Measurements from ENCODE around the gene COX14. TPM values are rescaled to one million over a fixed set of nuclear protein-coding genes. Genes with fewer than 3 reads are reported as not detected.

The COX14 gene
- total and polyA plus RNA-seq, 2 experiments from 2014 or later = 53.4 to 122 TPM

- DNase-seq = no peak
- TF ChIP-seq EZH2phosphoT487 (IDR thresholded peaks at IDR 0.05; ENCODE audit: insufficient read depth, low read depth) (no peak), EZH2 (IDR thresholded peaks at IDR 0.05; ENCODE audit: insufficient read depth, poor library complexity, severe bottlenecking) (no peak)
- in situ Hi-C loops (cut with MboI) = loop anchor here (25.0 kb wide), 1 partner anchor 207 kb away; no protein-coding TSS in a partner anchor
- H3K9ac ChIP-seq = no peak overlapping the region
- no peaks in the 10 kb centered on the region for H3K36me3 ChIP-seq (ENCODE audit: low read depth)
- no peaks in the 10 kb centered on the region for H3K27me3 ChIP-seq (replicated peaks; ENCODE audit: insufficient read depth)
- H3K9me3 ChIP-seq (ENCODE audit: low read depth) = no peaks in the 10 kb centered on the region
- H3K4me1 ChIP-seq (ENCODE audit: insufficient read depth) = peaks cover 11% of the 10 kb centered on the region
- 89 to 95% methylated on average over 5 of the region's 5 CpGs for WGBS, 2 experiments (ENCODE audit: low coverage in 1 of 2, low lambda C conversion rate in 2 of 2, missing lambda C conversion rate in 2 of 2)
- H3K9me2 ChIP-seq (ENCODE audit: insufficient read depth) = no peaks in the 10 kb centered on the region
- H3F3A ChIP-seq (ENCODE audit: insufficient read depth) = peaks cover 10% of the 10 kb centered on the region; the same call in 1 of the 2 replicates
- no peak overlapping the region for H3K27ac ChIP-seq
- no peaks in the 10 kb centered on the region for H3K79me2 ChIP-seq (ENCODE audit: insufficient read depth)
- no peak overlapping the region for H3K4me2 ChIP-seq (ENCODE audit: unreplicated experiment)
- no peaks in the 10 kb centered on the region for H4K20me1 ChIP-seq (ENCODE audit: insufficient read depth)
- H2AFZ ChIP-seq = no peak overlapping the region
- no peak overlapping the region for H3K4me3 ChIP-seq
Observed at GRCh38 chr12:50069069-50069468, 43.0 kb upstream of the COX14 start.

- no peak for DNase-seq
- no peak overlapping the region for H3K4me3 ChIP-seq
- no peaks in the 10 kb centered on the region for H3K9me2 ChIP-seq (ENCODE audit: insufficient read depth)
- peaks cover 10% of the 10 kb centered on the region; the same call in 1 of the 2 replicates for H3F3A ChIP-seq (ENCODE audit: insufficient read depth)
- in situ Hi-C loops (cut with MboI) = loop anchor here (25.0 kb wide), 1 partner anchor 207 kb away; no protein-coding TSS in a partner anchor
- H3K9me3 ChIP-seq (ENCODE audit: low read depth) = no peaks in the 10 kb centered on the region
- TF ChIP-seq EZH2 (IDR thresholded peaks at IDR 0.05; ENCODE audit: insufficient read depth, poor library complexity, severe bottlenecking) = no peak
- no peak for TF ChIP-seq EZH2phosphoT487 (IDR thresholded peaks at IDR 0.05; ENCODE audit: insufficient read depth, low read depth)
- no peak overlapping the region for H3K4me2 ChIP-seq (ENCODE audit: unreplicated experiment)
- no peak overlapping the region for H3K27ac ChIP-seq
- 96 to 99% methylated on average over 3 of the region's 3 CpGs for WGBS, 2 experiments (ENCODE audit: low coverage in 1 of 2, low lambda C conversion rate in 2 of 2, missing lambda C conversion rate in 2 of 2)
- peaks cover 11% of the 10 kb centered on the region for H3K4me1 ChIP-seq (ENCODE audit: insufficient read depth)
- H3K9ac ChIP-seq = no peak overlapping the region
- no peak overlapping the region for H2AFZ ChIP-seq
- H3K27me3 ChIP-seq (replicated peaks; ENCODE audit: insufficient read depth) = no peaks in the 10 kb centered on the region
- H4K20me1 ChIP-seq (ENCODE audit: insufficient read depth) = no peaks in the 10 kb centered on the region
- H3K79me2 ChIP-seq (ENCODE audit: insufficient read depth) = no peaks in the 10 kb centered on the region
- H3K36me3 ChIP-seq (ENCODE audit: low read depth) = no peaks in the 10 kb centered on the region
Observed at GRCh38 chr12:50069539-50069938, 42.5 kb upstream of the COX14 start.

DNA sequence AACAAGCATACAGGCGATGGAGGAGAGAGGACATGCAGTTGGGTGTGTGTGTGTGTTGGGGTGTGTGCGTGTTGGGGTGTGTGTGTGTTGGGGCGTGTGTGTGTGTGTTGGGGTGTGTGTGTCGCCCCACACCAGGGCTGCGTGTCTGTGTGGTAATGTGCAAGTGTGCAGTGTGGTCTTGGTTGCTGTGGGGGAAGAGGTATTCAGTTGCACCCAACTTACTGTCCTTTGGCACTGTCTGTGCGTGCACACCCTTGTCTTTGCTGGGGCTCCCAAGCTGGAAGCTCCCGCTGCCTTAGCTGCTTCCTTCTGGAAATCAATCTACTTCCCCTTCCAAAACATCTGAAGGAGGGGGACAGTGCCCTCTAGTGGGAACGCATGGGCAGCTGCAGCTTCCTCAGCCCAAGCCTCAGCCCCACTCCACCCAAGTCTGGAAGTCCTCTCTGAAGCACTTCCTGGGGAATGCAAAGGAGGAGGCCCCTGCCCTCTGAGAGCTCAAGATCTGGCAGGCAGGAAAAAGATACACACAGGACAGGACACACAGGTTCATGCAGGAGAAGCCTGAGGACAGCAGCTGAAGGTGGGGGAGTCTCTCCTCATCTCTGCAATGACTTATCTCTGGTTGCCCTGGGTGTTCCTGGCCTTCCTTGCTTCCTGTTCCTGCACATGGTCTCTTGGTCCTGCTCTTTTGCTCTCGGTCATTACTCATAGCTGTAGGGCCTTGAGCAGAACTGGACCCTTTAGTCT, 41.5 kb upstream of the COX14 start:
- Histone ChIP-seq H3K27ac (no peak overlapping the region), H3F3A (ENCODE audit: insufficient read depth) (peaks cover 10% of the 10 kb centered on the region; the same call in 1 of the 2 replicates), H3K9me2 (ENCODE audit: insufficient read depth) (no peaks in the 10 kb centered on the region), H2AFZ (peak overlapping the region; percentile 80), H3K36me3 (ENCODE audit: low read depth) (no peaks in the 10 kb centered on the region), H4K20me1 (ENCODE audit: insufficient read depth) (no peaks in the 10 kb centered on the region), H3K79me2 (ENCODE audit: insufficient read depth) (no peaks in the 10 kb centered on the region), H3K9me3 (ENCODE audit: low read depth) (no peaks in the 10 kb centered on the region), H3K4me1 (ENCODE audit: insufficient read depth) (peaks cover 11% of the 10 kb centered on the region), H3K27me3 (replicated peaks; ENCODE audit: insufficient read depth) (no peaks in the 10 kb centered on the region), H3K4me3 (no peak overlapping the region), H3K4me2 (ENCODE audit: unreplicated experiment) (no peak overlapping the region), H3K9ac (peak overlapping the region; percentile 41; the same call in 1 of the 2 replicates)
- peak; percentile 85 for DNase-seq
- TF ChIP-seq EZH2phosphoT487 (IDR thresholded peaks at IDR 0.05; ENCODE audit: insufficient read depth, low read depth) = no peak
- TF ChIP-seq EZH2 (IDR thresholded peaks at IDR 0.05; ENCODE audit: insufficient read depth, poor library complexity, severe bottlenecking) = no peak
- in situ Hi-C loops (cut with MboI) = loop anchor here (25.0 kb wide), 1 partner anchor 208 kb away; no protein-coding TSS in a partner anchor
- 18 to 24% methylated on average over 9 of the region's 9 CpGs for WGBS, 2 experiments (ENCODE audit: low coverage in 1 of 2, low lambda C conversion rate in 2 of 2, missing lambda C conversion rate in 2 of 2)

DNA sequence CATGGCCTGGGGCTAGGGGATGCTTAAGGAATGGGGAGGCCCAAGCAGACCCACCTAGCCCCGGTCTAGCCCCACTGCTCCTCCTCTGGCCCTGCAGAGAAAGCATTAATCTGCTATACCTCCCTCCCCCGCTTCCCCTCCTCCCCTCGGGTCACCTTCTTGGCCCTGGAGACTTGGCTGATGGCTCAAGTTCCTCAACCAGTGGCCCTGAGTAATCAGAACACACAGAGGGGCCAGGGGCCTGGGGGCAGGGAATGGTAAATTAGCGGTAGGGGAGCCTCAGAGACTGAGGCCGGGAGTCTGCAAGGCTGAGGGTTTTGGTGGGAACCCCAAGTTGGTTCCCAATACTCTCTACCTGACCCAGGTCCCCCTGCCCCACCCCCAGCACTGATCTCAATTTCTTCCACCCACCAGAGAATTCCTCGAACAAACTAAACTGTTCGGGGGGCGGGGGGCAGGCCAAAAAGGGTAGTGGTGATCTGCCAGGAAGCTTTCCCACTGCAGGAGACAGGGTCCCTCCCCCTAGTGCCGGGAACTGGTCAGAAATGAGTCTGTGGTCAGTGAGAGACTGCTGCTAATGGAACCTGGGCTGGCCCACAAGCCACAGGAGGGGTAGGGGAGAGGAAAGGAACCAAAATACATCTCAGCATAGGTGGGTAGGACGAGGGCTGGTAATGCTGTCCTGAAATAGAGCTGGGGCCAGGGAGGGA, 39.7 kb upstream of the COX14 start:
- Histone ChIP-seq H3K27ac (no peak overlapping the region), H3K79me2 (ENCODE audit: insufficient read depth) (no peaks in the 10 kb centered on the region), H3K4me1 (ENCODE audit: insufficient read depth) (no peaks in the 10 kb centered on the region), H2AFZ (no peak overlapping the region), H3F3A (ENCODE audit: insufficient read depth) (no peaks in the 10 kb centered on the region), H3K9me2 (ENCODE audit: insufficient read depth) (no peaks in the 10 kb centered on the region), H3K27me3 (replicated peaks; ENCODE audit: insufficient read depth) (no peaks in the 10 kb centered on the region), H3K36me3 (ENCODE audit: low read depth) (no peaks in the 10 kb centered on the region), H3K9me3 (ENCODE audit: low read depth) (no peaks in the 10 kb centered on the region), H3K4me3 (no peak overlapping the region), H3K9ac (no peak overlapping the region), H4K20me1 (ENCODE audit: insufficient read depth) (no peaks in the 10 kb centered on the region), H3K4me2 (ENCODE audit: unreplicated experiment) (no peak overlapping the region)
- DNase-seq = no peak
- WGBS, 2 experiments (ENCODE audit: low coverage in 1 of 2, low lambda C conversion rate in 2 of 2, missing lambda C conversion rate in 2 of 2) = 70 to 78% methylated on average over 8 to 10 of the region's 10 CpGs
- in situ Hi-C loops (cut with MboI) = loop anchor here (25.0 kb wide), 1 partner anchor 210 kb away; no protein-coding TSS in a partner anchor
- TF ChIP-seq EZH2phosphoT487 (IDR thresholded peaks at IDR 0.05; ENCODE audit: insufficient read depth, low read depth) (no peak), EZH2 (IDR thresholded peaks at IDR 0.05; ENCODE audit: insufficient read depth, poor library complexity, severe bottlenecking) (no peak)
